ENCODE data around the gene RFC1.

- no peak for TF ChIP-seq POLR2AphosphoS5 (IDR thresholded peaks at IDR 0.05; ENCODE audit: low read depth, low read length)
- TF ChIP-seq REST (IDR thresholded peaks at IDR 0.05; ENCODE audit: insufficient read depth in 1 of 2, low read depth in 2 of 2, low read length in 2 of 2): no peak
- no peak for TF ChIP-seq SIN3A (IDR thresholded peaks at IDR 0.05; ENCODE audit: borderline replicate concordance, insufficient read depth, low read length)
- no peak for TF ChIP-seq TAF1 (IDR thresholded peaks at IDR 0.05; ENCODE audit: borderline replicate concordance, insufficient read depth, low read length)
Observed at GRCh38 chr4:39279416-39279815, 86.7 kb downstream of the RFC1 start.
